CD4-positive, alpha-beta T cell treated with Interleukin-15 for 4 hours (primary cell): Measurements from ENCODE around the gene SFMBT1.

ENCODE experiments used
- DNase-seq: peaks from one replicate; pipeline ENCODE4 v3.0.0-alpha.2; 2020; ENCODE audit warnings: low spot score

The SFMBT1 gene

DNA sequence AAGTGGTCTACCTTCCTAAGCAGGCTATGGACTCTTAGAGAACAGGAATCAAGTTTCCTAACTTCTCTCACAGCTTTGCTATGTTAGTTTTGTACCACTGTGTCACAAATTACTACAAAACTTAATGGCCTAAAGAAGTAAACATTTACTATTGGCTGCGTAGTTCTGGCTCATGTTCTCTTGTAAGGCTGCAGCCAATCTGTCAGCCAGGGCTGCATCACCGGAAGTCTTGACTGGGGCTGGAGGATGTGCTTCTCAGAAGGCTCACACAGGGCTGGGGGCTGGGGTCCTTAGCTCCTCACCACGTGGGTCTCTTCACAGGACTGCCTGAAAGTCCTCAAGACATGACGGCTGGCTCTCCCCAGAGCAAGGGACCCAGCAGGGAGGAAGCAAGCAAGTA is 164.0 kb downstream of the SFMBT1 start:
- DNase-seq = no peak

DNA sequence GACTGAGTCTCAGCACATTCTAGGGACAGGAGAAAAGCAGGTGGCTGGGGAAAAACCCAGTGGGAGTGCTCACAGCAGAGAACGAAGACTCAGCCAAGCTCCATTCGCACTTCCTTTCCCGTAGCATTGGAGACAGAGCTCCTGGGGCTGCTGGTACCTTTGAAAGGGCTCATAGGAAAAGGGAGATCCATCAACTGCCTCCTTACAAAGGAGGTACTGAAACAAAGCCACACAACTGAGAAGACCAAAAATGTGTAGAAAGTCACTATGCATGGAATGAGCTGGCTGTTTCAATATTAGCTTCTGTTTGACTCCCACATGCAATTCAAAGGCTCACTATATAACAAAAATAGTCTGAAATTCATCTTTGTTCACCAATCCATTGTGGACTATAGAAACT is 165.4 kb downstream of the SFMBT1 start:
- DNase-seq = no peak

DNA sequence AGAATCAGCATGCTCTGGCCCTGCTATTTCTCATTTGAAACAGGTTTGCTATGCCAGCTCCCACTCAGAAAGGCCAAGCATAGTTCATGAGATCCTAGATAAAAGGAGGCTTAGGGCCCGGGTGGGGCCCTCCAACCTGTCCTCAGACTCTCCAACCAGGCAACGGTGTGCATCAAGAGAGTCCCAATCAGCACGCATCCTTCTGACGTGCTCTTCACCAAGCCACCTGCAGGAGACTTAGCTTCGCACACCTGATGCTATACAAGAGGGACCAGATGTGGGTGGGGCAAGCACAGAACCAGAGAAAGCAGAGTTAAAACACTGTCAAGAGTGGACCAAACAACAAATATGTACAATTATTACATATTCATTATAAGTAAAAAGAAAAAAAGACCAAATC is 165.8 kb downstream of the SFMBT1 start:
- DNase-seq = no peak

DNA sequence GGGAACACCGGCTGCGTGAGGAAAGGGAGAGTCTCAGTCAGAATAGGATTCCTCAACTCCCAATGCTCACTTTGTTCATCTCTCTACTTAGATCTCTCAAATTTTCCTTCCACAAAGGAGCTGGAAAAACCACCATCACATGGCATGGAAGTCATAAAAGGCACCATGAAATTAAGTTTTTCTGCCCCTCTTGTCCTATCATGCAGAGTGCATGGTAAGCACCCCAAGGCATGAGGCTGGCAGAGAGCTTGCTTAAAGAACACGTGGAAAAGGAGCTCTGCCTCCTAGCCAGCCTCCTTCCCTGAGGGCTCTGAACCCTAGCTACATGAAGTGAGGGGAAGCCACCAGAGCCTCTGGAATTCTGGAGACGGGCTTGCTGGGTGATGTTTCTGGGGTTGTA is 166.3 kb downstream of the SFMBT1 start:
- no peak for DNase-seq

- DNase-seq = no peak
Observed at GRCh38 chr3:52879090-52879489, 166.8 kb downstream of the SFMBT1 start.

DNA sequence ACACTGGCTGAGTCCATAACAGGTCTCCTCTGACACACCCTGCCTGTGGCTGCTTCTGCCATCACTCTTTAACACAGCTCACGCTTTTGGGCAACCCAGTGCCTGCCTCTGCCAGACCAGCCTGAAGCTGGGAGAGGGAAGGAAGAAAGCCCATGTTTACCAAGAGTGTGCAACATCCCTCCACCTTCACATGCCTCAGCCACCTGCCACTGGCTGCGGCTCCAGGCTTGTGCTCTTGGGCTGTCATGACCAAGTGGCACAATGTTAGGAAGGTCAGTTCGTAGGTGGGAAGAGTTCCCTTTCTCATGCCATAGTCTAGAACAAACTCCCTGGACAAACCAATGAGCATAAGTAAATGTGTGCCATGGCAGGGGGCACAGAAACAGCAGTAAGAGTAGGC is 168.8 kb downstream of the SFMBT1 start:
- DNase-seq = no peak

DNA sequence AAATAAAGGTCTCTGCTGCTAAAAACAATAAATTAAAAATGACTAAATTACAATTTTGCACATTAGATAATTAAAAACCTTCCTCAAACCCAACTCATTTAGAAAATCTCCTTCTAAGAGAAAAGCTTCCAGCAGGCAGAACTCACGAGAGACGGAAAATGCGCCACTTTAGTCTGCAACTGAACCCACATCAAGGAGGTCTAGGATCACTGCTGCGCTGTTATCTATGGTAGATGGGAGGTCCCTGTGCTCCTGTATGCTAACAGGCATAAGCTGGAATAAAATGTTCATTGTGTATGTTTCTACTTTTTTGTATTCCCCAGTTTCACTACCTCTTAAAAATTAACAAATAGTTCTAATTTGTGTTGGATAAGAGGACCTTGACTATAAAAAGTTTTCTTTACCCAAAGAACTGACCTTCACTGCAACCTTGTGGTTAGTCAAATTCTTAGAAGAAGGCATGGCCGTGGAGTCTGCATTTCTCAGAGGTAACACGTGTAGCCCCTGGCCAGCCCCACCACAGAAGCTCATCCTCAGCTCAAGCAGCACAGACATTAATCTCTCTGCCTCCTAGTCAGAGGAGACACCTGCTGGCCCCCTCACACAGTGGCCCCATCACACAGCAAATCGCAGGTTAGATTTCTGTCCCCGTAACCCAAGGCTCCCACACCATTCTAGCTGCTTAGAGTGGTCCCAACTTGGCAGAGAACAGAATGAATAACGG is 170.8 kb downstream of the SFMBT1 start:
- DNase-seq = no peak

DNA sequence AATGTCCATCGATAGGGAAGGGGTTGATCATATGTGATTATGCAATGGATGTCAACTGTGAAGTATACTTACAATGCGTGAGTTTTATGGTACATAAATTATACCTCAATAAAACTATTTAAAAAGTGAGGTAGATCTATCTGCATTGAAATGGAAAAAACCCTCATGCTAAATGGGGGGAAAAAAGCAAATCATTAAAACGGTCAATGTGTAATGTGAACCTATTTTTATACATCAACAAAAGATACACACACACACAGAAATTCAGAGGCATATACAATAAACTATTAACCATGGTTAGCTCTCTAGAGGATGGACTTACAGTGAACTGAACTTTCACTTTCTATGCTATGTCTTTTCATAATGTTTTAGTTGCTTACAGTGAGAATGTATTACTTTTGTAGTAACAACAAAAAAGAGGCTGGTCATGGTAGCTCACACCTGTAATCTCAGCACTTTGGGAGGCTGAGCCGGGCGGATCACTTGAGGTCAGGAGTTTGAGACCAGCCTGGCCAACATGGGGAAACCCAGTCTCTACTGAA is 171.6 kb downstream of the SFMBT1 start:
- DNase-seq = no peak

DNA sequence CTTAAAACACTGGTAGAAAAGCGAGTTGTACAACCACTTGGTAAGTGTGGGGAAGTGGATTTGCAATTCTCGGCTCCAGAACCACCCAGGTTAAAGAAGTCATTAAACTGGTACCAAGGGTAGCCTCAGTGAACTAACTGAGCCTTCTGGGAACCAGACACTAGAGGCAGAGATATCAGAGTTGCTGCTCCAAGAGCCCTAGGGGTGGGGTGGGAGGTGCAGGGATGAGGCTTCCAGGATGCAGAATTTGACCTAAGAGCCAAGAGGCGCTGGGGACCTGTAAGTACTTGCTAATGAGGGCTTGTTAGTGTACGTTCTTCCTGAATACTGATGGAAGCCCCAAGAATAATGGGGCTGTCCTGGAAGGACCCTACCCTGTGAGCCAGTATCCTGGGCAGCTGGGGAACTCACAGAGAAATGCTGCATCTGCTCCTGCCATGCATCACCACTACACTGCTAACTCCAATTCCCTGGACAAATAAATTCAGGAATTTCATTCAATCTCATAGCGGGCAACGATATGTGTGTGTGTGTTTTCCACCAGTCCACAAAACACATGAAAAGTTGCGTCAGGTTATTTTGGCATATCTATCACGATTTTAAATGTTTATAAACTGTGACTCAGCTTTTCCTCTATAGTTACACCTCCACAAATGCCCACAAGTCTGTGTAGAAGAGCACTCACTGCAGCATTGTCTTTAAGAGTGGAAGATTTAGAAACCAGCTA is 172.3 kb downstream of the SFMBT1 start:
- DNase-seq = no peak

DNA sequence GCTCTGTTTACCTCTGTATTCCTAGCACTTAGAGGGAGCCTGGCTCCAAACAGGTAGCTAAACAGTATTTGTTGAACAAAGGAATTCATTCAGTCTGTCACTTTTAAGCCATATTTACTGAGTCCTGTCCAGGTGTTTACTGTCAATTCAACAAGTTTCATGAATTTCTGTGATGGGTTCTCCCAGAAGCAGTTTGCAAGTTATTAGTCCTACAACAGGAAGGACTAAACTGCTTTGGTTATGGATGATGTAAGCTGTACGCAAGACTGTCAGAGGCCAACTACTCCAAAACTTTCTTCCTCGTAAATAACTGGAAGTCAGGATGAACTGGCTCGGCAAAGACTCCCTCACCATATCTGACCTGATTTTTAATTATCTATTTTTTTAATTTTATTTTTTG is 173.6 kb downstream of the SFMBT1 start:
- DNase-seq = no peak

DNA sequence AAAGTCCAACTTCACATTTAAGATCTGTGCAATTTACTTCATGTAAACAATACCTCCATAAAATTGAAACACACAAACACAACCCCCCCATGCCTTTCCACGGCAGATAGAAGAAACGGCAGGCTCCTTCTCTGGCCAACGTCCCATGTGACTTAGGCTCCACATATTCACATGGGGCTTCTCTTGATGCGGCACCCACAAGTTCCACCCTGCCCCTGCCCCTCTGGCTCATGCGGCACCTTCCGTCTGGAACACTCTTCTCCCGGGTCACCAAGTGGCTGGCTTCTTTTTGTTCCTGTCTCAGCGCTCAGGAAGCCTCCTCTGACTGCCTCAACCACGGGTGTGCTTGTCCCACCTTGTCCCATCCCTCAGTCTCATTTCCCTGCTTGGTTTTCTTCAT is 174.1 kb downstream of the SFMBT1 start:
- DNase-seq = no peak

GRCh38 chr3:52870471-52870870 is 175.4 kb downstream of the SFMBT1 start:
- no peak for DNase-seq

DNA sequence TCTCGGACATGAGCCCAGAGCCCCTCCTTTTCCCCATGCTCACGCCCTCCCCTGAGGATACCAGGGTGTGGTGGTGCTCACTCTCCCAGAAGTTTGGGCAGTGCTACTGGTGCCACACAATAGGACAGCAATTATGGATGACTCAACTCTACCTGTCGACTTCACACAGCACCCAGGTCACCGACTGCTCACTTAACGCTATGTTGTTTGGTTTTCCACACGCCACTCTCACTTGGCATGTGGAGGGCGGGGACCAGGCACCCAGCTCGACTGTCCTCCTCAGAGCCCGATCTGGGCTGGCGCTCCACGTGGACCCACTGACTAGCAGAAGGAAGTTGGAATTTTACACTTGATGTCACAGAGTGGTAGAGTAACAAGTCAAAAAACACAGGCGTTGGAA is 179.4 kb downstream of the SFMBT1 start:
- DNase-seq = no peak

DNA sequence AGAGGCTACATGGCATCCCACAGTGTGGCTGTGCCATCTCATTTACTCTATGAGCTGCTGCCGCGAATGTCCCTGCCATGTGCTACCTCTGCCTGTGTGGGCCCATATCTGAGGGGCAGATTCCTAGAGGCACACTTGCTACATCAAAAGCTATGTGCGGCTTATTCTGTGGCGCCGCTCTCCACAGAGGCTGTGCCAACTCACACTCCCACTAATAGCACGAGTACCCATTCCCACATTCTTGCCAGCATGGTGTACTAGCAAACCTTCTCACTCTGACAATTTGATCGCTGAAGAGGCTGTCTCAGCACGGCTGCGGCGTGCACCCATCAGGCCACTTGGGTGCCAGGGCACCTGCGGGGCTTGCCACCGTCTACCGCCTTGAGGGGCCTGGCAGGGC is 179.9 kb downstream of the SFMBT1 start:
- DNase-seq = no peak

GRCh38 chr3:52860424-52860768 is 185.5 kb downstream of the SFMBT1 start:
- DNase-seq = no peak

DNA sequence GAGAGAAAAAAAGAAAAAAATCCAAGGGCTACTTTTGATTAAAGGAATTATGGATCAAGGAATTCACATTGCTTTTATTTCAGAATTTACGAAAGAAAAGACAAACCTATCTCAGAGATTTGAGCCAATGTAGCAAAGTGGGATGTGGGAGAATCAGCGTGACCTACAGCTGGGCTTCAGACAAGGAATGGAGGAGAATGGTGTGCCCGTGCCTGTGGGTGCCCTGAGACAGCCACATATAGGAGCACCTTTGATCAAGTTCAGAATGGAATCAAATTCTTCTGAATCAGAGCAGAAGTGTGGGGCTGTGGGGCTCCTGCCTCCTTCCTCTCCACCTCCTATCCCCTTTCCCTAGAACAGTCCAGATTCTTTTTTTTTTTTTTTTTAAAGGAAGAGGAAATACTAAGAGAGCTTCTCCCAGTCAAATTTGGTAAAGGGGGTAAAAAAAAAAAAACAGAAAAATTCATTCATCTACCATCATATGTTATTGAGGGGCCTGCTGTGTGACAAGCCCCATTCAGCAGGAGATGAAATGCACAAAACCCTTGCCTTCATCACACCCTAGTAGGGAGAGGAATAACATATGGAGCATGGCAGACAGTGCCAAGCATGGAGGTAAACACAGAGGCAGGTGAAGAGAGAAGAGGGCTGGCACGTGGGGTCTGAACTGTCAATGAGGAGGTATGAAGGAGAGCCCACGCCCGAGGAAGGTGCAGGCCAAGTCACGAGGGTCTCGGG is 186.0 kb downstream of the SFMBT1 start:
- no peak for DNase-seq

GRCh38 chr3:52857864-52858263 is 188.0 kb downstream of the SFMBT1 start:
- DNase-seq = no peak

- DNase-seq = no peak
Observed at GRCh38 chr3:52857133-52857532, 188.7 kb downstream of the SFMBT1 start.

DNA sequence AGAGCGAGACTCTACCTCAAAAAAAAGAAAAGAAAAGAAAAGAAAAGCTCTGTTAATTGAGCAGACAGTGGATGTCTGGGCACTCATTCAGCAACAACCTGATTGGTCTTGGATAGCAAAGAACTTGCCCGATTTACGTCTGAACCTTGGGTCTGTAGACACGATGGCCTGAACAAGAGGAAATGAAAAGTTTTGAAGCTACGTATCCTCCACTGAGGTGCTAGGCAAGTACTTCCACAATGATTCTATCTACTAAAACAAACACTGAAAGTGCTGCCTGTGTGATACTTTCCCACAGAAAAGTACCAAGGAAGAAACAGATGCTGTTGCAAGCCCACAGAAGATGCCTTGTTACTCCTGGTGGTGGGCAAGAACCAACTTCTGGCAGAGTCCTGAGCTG is 189.2 kb downstream of the SFMBT1 start:
- DNase-seq = no peak

DNA sequence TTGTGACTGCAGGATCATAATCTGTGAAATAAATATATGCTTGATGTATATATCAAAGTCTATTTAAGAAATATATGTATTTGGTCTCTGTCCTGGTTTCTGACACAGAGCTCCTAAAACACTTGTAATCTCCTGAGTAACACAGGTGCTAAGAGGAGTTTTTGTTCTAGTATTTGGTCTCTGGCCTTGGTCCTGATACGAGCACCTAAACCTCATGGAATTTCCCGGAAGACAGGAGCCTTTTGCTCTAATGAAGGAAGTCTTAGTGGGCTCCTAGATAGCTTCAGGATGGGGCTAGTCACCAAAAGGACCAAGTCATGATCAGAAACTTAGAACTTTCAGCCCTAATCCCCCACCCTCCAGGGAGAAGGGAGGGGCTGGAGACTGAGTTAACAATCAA is 191.9 kb downstream of the SFMBT1 start:
- no peak for DNase-seq
